Esophagus muscularis mucosa (tissue), 4 donors: ENCODE data around the gene SGSM2. TPM values are rescaled to one million over a fixed set of nuclear protein-coding genes. Genes with fewer than 3 reads are reported as not detected.

Experiments
- DNase-seq: peaks from one replicate; pipeline ENCODE4 v3.0.0-alpha.2; 2017; ENCODE audit errors: extremely low spot score
- H3K27ac ChIP-seq, 4 donors: fragments of 200-600 bp; sonication (generic); replicated peaks in 1 of 4; 1 replicate in 3 of 4; 2 replicates in 1 of 4; pipeline ENCODE4 v1.5.1; 2016 to 2019; ENCODE audit warnings: mild to moderate bottlenecking in 1 of 4
- H3K27me3 ChIP-seq, 4 donors: fragments of 200-600 bp; sonication (generic); one replicate each; pipeline versions ENCODE4 v1.5.1 to v1.6.0; 2016 to 2019
- H3K36me3 ChIP-seq, 4 donors: fragments of 200-600 bp; sonication (generic); one replicate each; pipeline ENCODE4 v1.5.1; 2016 to 2019
- H3K4me1 ChIP-seq, 4 donors: fragments of 200-600 bp; sonication (generic); one replicate each; pipeline ENCODE4 v1.5.1; 2016 to 2019
- H3K4me3 ChIP-seq, 4 donors: fragments of 200-600 bp; sonication (generic); 1 replicate in 2 of 4; 2 replicates in 2 of 4; pipeline ENCODE4 v1.5.1; 2016 to 2019; ENCODE audit warnings: mild to moderate bottlenecking in 4 of 4, moderate library complexity in 1 of 4
- H3K9me3 ChIP-seq, 4 donors: fragments of 200-600 bp; sonication (generic); 1 replicate in 3 of 4; 2 replicates in 1 of 4; pipeline ENCODE4 v1.5.1; 2016 to 2019
- EP300 ChIP-seq: sonication (generic); formaldehyde crosslinking; IDR thresholded peaks from one replicate; pipeline ENCODE4 v1.6.1; 2017; ENCODE audit warnings: antibody characterized with exemption
- POLR2A ChIP-seq: fragments of 450-650 bp; IDR thresholded peaks from one replicate; pipeline ENCODE4 v1.6.1; 2017; ENCODE audit warnings: antibody characterized with exemption, moderate library complexity, mild to moderate bottlenecking, low read depth
- POLR2AphosphoS5 ChIP-seq, 2 donors: sonication (generic); formaldehyde crosslinking; IDR thresholded peaks; one replicate each; pipeline ENCODE4 v1.6.1; 2017; ENCODE audit warnings: antibody characterized with exemption in 2 of 2
- WGBS: methylation state at CpG from one replicate; pipeline ENCODE4 v1.1.5; 2018; 5-methylcytosine and 5-hydroxymethylcytosine counted together
- intact Hi-C: fragments of 100-400 bp; cut with DNase I; formaldehyde crosslinking; loops from one replicate; pipeline ENCODE4 v1.15.1; 2023
- total RNA-seq, 4 donors: library from RNA; depleted of rRNA; stranded (reverse); fragments of >200 nt; gene quantifications; one replicate each; pipeline versions ENCODE4 v1.1.0 to v1.2.1, GENCODE V29; 2016
- TF ChIP-seq, protein P1 (sequence below), 3 experiments: fragments of 200-600 bp in 2 of 3; fragments of 450-650 bp in 1 of 3; sonication (generic) in 2 of 3; IDR thresholded peaks; one replicate each; pipeline ENCODE4 v1.5.1; 2017 to 2019; ENCODE audit warnings: antibody characterized with exemption in 3 of 3, mild to moderate bottlenecking in 2 of 3, moderate library complexity in 1 of 3

SGSM2 gene
- total RNA-seq, 4 donors from 2014 or later = 32.0 to 72.2 (median 37.8) TPM

DNA sequence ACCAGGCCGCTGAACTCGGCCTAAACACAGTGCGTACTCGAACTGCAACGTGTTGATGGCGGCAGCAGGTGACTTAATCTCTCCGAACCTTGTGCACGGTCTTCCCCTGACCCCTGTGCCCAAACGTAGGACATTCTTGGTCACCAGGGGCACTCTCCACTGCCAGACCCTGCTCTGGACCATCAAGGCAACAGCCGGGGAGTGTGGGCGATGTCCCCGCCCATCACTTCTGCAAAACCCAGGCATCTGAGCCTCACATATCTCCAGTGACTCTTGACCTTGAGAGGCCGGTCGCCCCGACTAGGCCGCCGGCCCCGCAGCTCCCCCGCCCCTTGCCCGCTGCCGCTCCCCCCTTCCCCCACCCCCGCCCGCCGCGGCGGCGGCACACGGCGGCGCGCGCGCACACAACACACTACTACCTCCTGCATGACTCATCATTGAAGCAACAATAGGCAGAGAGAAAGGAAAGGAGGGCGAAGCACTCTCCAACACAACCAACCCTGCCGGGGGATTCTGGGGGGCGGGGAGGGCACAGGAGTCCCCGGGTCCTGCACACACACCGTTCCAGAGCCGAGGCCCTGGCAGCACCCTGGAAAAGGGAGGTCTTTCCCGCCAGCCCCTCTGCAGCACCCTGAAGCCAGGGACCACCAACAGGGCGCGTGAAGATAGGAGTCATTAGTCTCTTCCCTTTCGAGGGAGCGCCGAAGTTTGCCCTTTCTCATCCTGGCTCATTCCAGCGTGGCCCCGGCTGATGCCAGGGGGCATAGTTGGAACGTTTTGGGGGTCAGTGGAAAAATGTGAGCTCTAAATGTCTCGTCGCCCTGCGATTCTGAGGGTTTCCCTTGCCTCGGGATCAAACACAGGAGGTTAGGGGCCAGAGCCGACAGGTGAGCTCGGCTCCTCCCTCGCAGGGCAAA lies 61.6 kb downstream of the SGSM2 start:
- 10% methylated on average over 44 of the region's 55 CpGs for WGBS
- intact Hi-C loops = no loop called here
- H3K4me3 ChIP-seq = peak overlapping the region; percentile 75 to 100 (median 96)
- no peaks in the 10 kb centered on the region for H3K27me3 ChIP-seq
- TF ChIP-seq EP300 = no peak
- peak in 1 of 2 donors; percentile 32 for TF ChIP-seq POLR2AphosphoS5 (IDR thresholded peaks at IDR 0.05)
- TF ChIP-seq, protein P1, sequence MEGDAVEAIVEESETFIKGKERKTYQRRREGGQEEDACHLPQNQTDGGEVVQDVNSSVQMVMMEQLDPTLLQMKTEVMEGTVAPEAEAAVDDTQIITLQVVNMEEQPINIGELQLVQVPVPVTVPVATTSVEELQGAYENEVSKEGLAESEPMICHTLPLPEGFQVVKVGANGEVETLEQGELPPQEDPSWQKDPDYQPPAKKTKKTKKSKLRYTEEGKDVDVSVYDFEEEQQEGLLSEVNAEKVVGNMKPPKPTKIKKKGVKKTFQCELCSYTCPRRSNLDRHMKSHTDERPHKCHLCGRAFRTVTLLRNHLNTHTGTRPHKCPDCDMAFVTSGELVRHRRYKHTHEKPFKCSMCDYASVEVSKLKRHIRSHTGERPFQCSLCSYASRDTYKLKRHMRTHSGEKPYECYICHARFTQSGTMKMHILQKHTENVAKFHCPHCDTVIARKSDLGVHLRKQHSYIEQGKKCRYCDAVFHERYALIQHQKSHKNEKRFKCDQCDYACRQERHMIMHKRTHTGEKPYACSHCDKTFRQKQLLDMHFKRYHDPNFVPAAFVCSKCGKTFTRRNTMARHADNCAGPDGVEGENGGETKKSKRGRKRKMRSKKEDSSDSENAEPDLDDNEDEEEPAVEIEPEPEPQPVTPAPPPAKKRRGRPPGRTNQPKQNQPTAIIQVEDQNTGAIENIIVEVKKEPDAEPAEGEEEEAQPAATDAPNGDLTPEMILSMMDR (IDR thresholded peaks at IDR 0.05) = no peak
- no peak for TF ChIP-seq POLR2A
- peaks cover 0 to 4% (median 0%) of the 10 kb centered on the region in 4 donors for H3K36me3 ChIP-seq
- no peaks in the 10 kb centered on the region for H3K9me3 ChIP-seq
- DNase-seq = no peak
- peak overlapping the region; percentile 98 to 100 (median 100) for H3K27ac ChIP-seq
- peaks cover 67 to 76% (median 71%) of the 10 kb centered on the region in 4 donors for H3K4me1 ChIP-seq

DNA sequence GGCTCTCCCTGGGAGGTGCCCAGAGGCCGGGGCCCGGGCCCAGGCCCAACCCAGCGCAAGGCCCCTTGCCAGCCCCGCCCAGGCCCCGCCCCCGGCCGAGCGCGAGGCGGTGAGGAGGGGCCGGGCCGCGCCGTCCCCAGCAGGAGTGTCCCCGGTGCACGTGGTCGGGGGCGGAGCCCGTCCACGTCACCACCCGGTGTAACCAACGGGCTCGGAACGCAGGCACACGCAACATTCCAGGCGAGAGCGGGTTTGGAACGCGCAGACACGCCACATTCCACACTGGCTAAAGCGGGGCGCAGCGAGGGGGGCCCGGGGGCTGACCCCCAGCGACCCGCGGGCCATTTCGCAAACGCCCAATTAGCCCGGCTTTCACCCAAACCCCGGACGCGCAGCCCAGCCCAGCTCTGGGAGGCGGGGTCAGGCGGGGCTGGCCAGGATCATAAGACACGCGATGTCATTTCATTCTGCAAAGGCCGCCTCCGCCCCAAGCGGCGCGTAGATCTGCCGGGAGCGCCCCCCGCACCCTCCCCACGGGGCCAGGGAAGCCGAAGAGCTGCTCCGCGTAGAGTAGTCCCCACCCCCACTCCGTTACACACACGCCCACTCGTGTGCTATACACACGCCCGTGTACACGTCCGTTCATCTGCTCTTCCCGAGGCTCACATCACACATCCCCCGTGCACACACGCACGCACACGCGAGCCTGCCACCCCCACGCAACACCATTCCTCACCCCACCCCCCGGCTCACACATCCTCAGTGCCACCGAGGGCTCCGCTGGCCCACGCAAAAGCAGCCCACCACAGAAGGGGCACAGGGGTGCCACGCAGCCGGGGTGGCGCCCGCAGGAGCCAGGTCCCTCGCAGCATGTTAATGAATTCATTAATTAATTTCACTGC lies 62.5 kb downstream of the SGSM2 start:
- Histone ChIP-seq H3K27me3 (no peaks in the 10 kb centered on the region), H3K4me1 (peaks cover 67 to 76% (median 71%) of the 10 kb centered on the region in 4 donors), H3K27ac (peak overlapping the region; percentile 98 to 100 (median 100)), H3K36me3 (peaks cover 0 to 2% (median 0%) of the 10 kb centered on the region in 4 donors), H3K9me3 (no peaks in the 10 kb centered on the region), H3K4me3 (peak overlapping the region; percentile 75 to 100 (median 96))
- intact Hi-C loops = no loop called here
- DNase-seq = peak; percentile 98
- WGBS = 0% methylated on average over 16 of the region's 82 CpGs
- TF ChIP-seq POLR2A (peak; percentile 87), POLR2AphosphoS5 (IDR thresholded peaks at IDR 0.05) (peak in 1 of 2 donors; percentile 99), EP300 (peak; percentile 85)
- TF ChIP-seq, protein P1 (IDR thresholded peaks at IDR 0.05) = no peak

DNA sequence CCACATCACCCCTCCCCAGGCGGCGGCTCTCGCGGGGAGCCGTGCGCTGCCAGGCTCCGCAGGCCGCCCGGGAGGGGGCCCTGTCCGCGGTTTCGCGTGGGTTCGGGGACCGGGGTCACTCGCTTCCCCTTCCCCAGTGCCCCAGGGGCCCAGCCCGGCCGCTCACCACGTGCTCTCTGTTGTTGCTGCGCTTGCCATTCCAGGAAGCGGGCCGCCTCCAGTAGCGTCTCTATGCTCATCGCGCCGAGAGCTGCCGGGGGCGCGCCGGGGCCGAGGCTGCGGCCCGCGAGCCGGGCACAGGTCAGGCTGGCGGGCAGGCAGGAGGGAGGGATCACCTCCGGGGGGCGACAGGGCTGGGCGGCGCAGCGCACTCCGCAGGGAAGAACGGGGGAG lies 63.2 kb downstream of the SGSM2 start:
- Histone ChIP-seq H3K27ac (peak overlapping the region; percentile 98 to 100 (median 100)), H3K27me3 (no peaks in the 10 kb centered on the region), H3K36me3 (no peaks in the 10 kb centered on the region), H3K4me3 (peak overlapping the region; percentile 75 to 100 (median 96)), H3K4me1 (peaks cover 64 to 76% (median 71%) of the 10 kb centered on the region in 4 donors), H3K9me3 (no peaks in the 10 kb centered on the region)
- TF ChIP-seq POLR2A (no peak), EP300 (no peak), POLR2AphosphoS5 (IDR thresholded peaks at IDR 0.05) (no peak)
- TF ChIP-seq, protein P1 (IDR thresholded peaks at IDR 0.05) = no peak
- WGBS = 2% methylated on average over 40 of the region's 43 CpGs
- no peak for DNase-seq
- intact Hi-C loops = no loop called here

DNA sequence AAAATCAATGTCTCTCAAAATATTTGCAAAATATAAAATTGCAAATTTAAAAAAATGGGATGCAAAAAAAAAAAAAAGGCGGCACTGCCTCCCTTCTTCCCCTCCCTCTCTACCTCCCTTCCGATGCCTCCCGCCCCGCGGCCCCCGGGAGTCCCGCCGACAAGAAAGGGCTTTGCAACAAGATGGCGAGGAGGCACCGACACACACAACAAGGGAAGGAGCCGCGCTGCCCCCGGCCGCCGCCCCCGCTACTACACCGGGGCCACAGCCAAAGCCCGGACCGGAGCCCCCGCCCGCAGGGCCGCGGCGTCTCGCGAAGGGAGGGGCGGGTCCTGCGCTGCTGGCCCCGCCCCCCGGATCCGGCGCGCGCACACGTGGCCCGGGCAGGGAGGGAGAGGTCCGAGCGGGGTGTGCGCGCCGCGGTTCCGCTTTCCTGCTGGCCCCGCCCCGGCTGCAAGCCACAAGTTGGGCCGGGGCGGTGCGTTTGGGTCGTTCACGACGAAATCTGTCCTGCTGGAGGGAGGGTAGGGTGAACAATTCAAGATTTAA lies 63.6 kb downstream of the SGSM2 start, which contains the start of gene MNT:
TSS of gene MNT (minus strand) at position 184 of the 549 bp plus-strand sequence. CDS start 348 bp downstream, outside the sequence.
- WGBS = 1% methylated on average over 10 of the region's 51 CpGs
- peaks cover 63 to 76% (median 71%) of the 10 kb centered on the region in 4 donors for H3K4me1 ChIP-seq

More for the DNA sequence above, 63.6 kb downstream of the SGSM2 start, which contains the start of gene MNT:
- Histone ChIP-seq H3K36me3 (no peaks in the 10 kb centered on the region), H3K9me3 (no peaks in the 10 kb centered on the region), H3K27ac (peak within 1 kb of the TSS; percentile 98 to 100 (median 100)), H3K27me3 (no peaks in the 10 kb centered on the region), H3K4me3 (peak within 1 kb of the TSS; percentile 75 to 100 (median 96))
- intact Hi-C loops = no loop called here
- DNase-seq = peak; percentile 98
- TF ChIP-seq POLR2AphosphoS5 (IDR thresholded peaks at IDR 0.05) (peak in 1 of 2 donors; percentile 93), POLR2A (peak; percentile 70), EP300 (no peak)
- TF ChIP-seq, protein P1 (IDR thresholded peaks at IDR 0.05) = peak in 1 of 3 experiments; percentile 37
